ENCODE measurements around the gene MIF4GD. TPM values are rescaled to one million over a fixed set of nuclear protein-coding genes. Genes with fewer than 3 reads are reported as not detected.

MIF4GD gene
- total and polyA plus RNA-seq, 2 experiments from 2014 or later, result 11.3 to 15.9 TPM

GRCh38 chr17:75241996-75242460 is 29.0 kb downstream of the MIF4GD start (continued):
- TF ChIP-seq REST (IDR thresholded peaks at IDR 0.05; ENCODE audit: unreplicated experiment) (no peak), POLR2AphosphoS5 (IDR thresholded peaks at IDR 0.05; ENCODE audit: low read depth) (no peak), STAT1 (IDR thresholded peaks at IDR 0.05; ENCODE audit: unreplicated experiment) (no peak)

- H3K9me3 Mint-ChIP-seq, result no peaks in the 10 kb centered on the region
- peaks cover 78% of the 10 kb centered on the region for H3K36me3 Mint-ChIP-seq (ENCODE audit: low read depth)
- peaks cover 22% of the 10 kb centered on the region for H3K27me3 Mint-ChIP-seq (ENCODE audit: insufficient read depth, low read depth, poor library complexity)
- TF ChIP-seq STAT1 (IDR thresholded peaks at IDR 0.05; ENCODE audit: unreplicated experiment) (no peak), CREB1 (CRISPR knock-in tag; IDR thresholded peaks at IDR 0.05; ENCODE audit: low read depth) (no peak), ZNF114 (CRISPR knock-in tag; IDR thresholded peaks at IDR 0.05) (no peak), CTCF (conservative IDR thresholded peaks at IDR 0.05; ENCODE audit: low read depth in 2 of 2) (no peak), REST (IDR thresholded peaks at IDR 0.05; ENCODE audit: unreplicated experiment) (no peak), POLR2AphosphoS5 (IDR thresholded peaks at IDR 0.05; ENCODE audit: low read depth) (no peak), EZH2 (IDR thresholded peaks at IDR 0.05; ENCODE audit: low read depth, unreplicated experiment) (no peak), EZH2phosphoT487 (IDR thresholded peaks at IDR 0.05; ENCODE audit: unreplicated experiment) (no peak), ETS1 (IDR thresholded peaks at IDR 0.05) (no peak), JUNB (IDR thresholded peaks at IDR 0.05; ENCODE audit: unreplicated experiment) (no peak), ZNF331 (CRISPR knock-in tag; IDR thresholded peaks at IDR 0.05; ENCODE audit: low read depth) (no peak)
Observed at GRCh38 chr17:75241502-75241901, 29.5 kb downstream of the MIF4GD start.

More at GRCh38 chr17:75241502-75241901, 29.5 kb downstream of the MIF4GD start:
- no peak for DNase-seq (ENCODE audit: low spot score)
- peaks cover 4% of the 10 kb centered on the region; the same call in 1 of the 2 replicates for H4K20me1 ChIP-seq (replicated peaks; ENCODE audit: insufficient read depth)
- no peaks in the 10 kb centered on the region for H3K9me2 ChIP-seq (ENCODE audit: insufficient read depth)
- no peak overlapping the region; the same call in 1 of the 2 replicates for H3K27ac Mint-ChIP-seq
- H3K27me3 ChIP-seq (ENCODE audit: insufficient read depth), result no peaks in the 10 kb centered on the region
- peaks cover 14% of the 10 kb centered on the region; the same call in 1 of the 2 replicates for H3K36me3 ChIP-seq (ENCODE audit: insufficient read depth)
- H3K4me1 Mint-ChIP-seq, result peaks cover 10% of the 10 kb centered on the region; the same call in 2 of the 3 replicates
- H3K79me2 ChIP-seq (replicated peaks; ENCODE audit: insufficient read depth), result no peaks in the 10 kb centered on the region
- no peak overlapping the region for H3K27ac ChIP-seq (ENCODE audit: low read depth)
- no peak overlapping the region for H2AFZ ChIP-seq
- H3K4me2 ChIP-seq, result no peak overlapping the region
- peaks cover 26% of the 10 kb centered on the region for H3F3A ChIP-seq (replicated peaks; ENCODE audit: low read depth)
- H3K4me3 ChIP-seq, result no peak overlapping the region
- no peaks in the 10 kb centered on the region for H3K4me1 ChIP-seq (ENCODE audit: insufficient read depth)
- no peak for ATAC-seq
- no peak overlapping the region for H3K4me3 Mint-ChIP-seq
